Vagina (tissue), 2 donors: ENCODE measurements around the gene ATP8A1. TPM values are rescaled to one million over a fixed set of nuclear protein-coding genes. Genes with fewer than 3 reads are reported as not detected.

Experiments
- DNase-seq, 2 donors: peaks; one replicate each; pipeline ENCODE4 v3.0.0-alpha.2; 2017; ENCODE audit errors: extremely low spot score in 2 of 2
- H3K27ac ChIP-seq: fragments of 200-600 bp; sonication (generic); one replicate; pipeline ENCODE4 v1.5.1; 2019
- H3K27me3 ChIP-seq: fragments of 200-600 bp; sonication (generic); one replicate; pipeline ENCODE4 v1.5.1; 2019
- H3K36me3 ChIP-seq, 2 donors: fragments of 200-600 bp; sonication (generic); one replicate each; pipeline ENCODE4 v1.5.1; 2017 to 2019
- H3K4me1 ChIP-seq: fragments of 200-600 bp; sonication (generic); one replicate; pipeline ENCODE4 v1.5.1; 2019
- H3K4me3 ChIP-seq, 2 donors: fragments of 200-600 bp; sonication (generic); 1 replicate in 1 of 2; 2 replicates in 1 of 2; pipeline ENCODE4 v1.5.1; 2016 to 2019
- H3K9me3 ChIP-seq: fragments of 200-600 bp; sonication (generic); one replicate; pipeline ENCODE4 v1.5.1; 2019
- CTCF ChIP-seq, 3 experiments: fragments of 450-650 bp in 2 of 3; fragments of 200-600 bp in 1 of 3; sonication (generic) in 1 of 3; IDR thresholded peaks; one replicate each; pipeline ENCODE4 v1.5.1; 2017 to 2019; ENCODE audit warnings: antibody characterized with exemption in 3 of 3, mild to moderate bottlenecking in 2 of 3, moderate library complexity in 2 of 3
- POLR2A ChIP-seq, 2 donors: fragments of 450-650 bp; IDR thresholded peaks; one replicate each; pipeline ENCODE4 v1.6.1; 2017; ENCODE audit warnings: antibody characterized with exemption in 2 of 2, mild to moderate bottlenecking in 2 of 2, moderate library complexity in 2 of 2
- POLR2AphosphoS5 ChIP-seq, 2 donors: sonication (generic); formaldehyde crosslinking; IDR thresholded peaks; one replicate each; pipeline ENCODE4 v1.9.0; 2017; ENCODE audit warnings: antibody characterized with exemption in 2 of 2, mild to moderate bottlenecking in 2 of 2, low read depth in 1 of 2; ENCODE audit not compliant: insufficient read depth in 1 of 2
- intact Hi-C: fragments of 100-400 bp; cut with DNase I; formaldehyde crosslinking; loops from one replicate; pipeline ENCODE4 v1.15.1; 2023
- total RNA-seq: library from RNA; depleted of rRNA; stranded (reverse); fragments of >200 nt; gene quantifications from one replicate; pipeline ENCODE4 v1.2.3, GENCODE V29; 2016

ATP8A1 gene
- total RNA-seq, 1 donor from 2014 or later, result 10.8 TPM

DNA sequence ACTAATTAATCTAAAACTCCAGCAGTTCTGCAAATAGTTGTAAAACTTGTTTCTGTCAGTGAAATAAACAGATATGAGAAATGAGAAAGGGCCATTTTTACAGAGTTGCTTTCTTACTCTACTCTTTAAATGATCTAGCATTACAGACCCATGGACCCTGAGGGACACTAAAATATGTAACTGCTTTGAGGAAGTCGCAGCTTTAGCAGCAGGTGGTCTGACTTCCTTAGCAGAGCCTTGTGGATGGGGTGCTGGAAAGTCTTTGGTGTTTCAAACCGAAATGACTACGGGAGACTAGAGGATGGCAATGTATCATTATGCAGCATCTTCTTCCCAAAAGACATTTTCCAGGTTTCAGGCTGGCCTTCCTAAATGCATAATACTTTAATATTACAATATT, 240.9 kb downstream of the ATP8A1 start:
- no peak for DNase-seq
- H3K27me3 ChIP-seq, result no peaks in the 10 kb centered on the region
- no peaks in the 10 kb centered on the region for H3K4me1 ChIP-seq
- no peak for TF ChIP-seq POLR2AphosphoS5 (IDR thresholded peaks at IDR 0.05; ENCODE audit: insufficient read depth in 1 of 2, low read depth in 1 of 2)
- TF ChIP-seq POLR2A (IDR thresholded peaks at IDR 0.05), result no peak
- TF ChIP-seq CTCF (IDR thresholded peaks at IDR 0.05), result no peak
- H3K36me3 ChIP-seq, result no peaks in the 10 kb centered on the region
- intact Hi-C loops, result no loop called here
- H3K27ac ChIP-seq, result no peak overlapping the region
- no peaks in the 10 kb centered on the region for H3K9me3 ChIP-seq
- H3K4me3 ChIP-seq, result no peak overlapping the region

DNA sequence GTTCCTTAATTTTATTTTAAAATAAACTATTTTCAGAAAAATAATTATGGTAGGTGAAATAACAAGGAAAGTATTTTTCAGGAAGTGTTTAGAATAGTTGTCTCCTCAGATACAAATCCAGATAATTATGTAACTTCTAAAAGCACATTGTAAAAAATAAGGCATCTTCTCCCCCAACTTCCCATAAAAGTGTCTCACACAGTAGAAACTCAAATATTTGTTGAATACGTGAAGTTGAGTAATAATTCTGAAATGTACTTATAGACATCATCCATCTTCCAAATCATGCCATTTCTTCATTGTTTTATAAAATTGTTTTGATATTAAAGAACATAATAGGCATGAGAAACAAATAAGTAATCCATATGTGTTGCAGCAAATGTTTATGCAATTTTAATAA, 241.6 kb downstream of the ATP8A1 start:
- Histone ChIP-seq H3K4me1 (no peaks in the 10 kb centered on the region), H3K4me3 (no peak overlapping the region), H3K27ac (no peak overlapping the region), H3K36me3 (no peaks in the 10 kb centered on the region), H3K27me3 (no peaks in the 10 kb centered on the region), H3K9me3 (no peaks in the 10 kb centered on the region)
- intact Hi-C loops, result no loop called here
- DNase-seq, result no peak
- no peak for TF ChIP-seq POLR2AphosphoS5 (IDR thresholded peaks at IDR 0.05; ENCODE audit: insufficient read depth in 1 of 2, low read depth in 1 of 2)
- no peak for TF ChIP-seq POLR2A (IDR thresholded peaks at IDR 0.05)
- no peak for TF ChIP-seq CTCF (IDR thresholded peaks at IDR 0.05)

DNA sequence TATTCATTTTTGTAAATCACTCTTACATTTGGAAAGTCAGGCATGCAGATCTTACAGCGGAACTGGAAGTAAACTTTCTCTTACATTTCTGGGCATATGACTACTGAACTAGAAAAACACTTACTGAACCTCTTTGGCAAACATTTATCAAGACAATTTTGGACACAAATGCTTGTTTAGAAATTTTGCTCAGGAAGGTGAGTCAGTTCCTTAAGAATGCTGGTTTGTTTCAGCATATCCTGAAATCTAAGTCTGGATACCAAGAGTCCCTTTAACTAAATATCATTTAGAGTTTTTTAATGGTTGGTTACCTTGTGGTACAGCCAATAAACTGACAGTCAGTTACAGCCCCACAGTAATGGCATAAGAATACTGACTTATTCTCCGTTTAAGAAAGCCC, 244.7 kb downstream of the ATP8A1 start:
- H3K9me3 ChIP-seq, result no peaks in the 10 kb centered on the region
- TF ChIP-seq POLR2AphosphoS5 (IDR thresholded peaks at IDR 0.05; ENCODE audit: insufficient read depth in 1 of 2, low read depth in 1 of 2) (no peak), POLR2A (IDR thresholded peaks at IDR 0.05) (no peak), CTCF (IDR thresholded peaks at IDR 0.05) (no peak)
- no peak for DNase-seq
- no peaks in the 10 kb centered on the region for H3K36me3 ChIP-seq
- no peaks in the 10 kb centered on the region for H3K4me1 ChIP-seq
- H3K27me3 ChIP-seq, result no peaks in the 10 kb centered on the region
- no peak overlapping the region for H3K4me3 ChIP-seq
- no peak overlapping the region for H3K27ac ChIP-seq
- intact Hi-C loops, result no loop called here

GRCh38 chr4:42411803-42412202, 245.1 kb downstream of the ATP8A1 start:
- H3K9me3 ChIP-seq, result no peaks in the 10 kb centered on the region
- intact Hi-C loops, result no loop called here
- H3K36me3 ChIP-seq, result no peaks in the 10 kb centered on the region
- H3K27ac ChIP-seq, result no peak overlapping the region
- H3K27me3 ChIP-seq, result no peaks in the 10 kb centered on the region
- no peak for TF ChIP-seq POLR2A (IDR thresholded peaks at IDR 0.05)
- TF ChIP-seq POLR2AphosphoS5 (IDR thresholded peaks at IDR 0.05; ENCODE audit: insufficient read depth in 1 of 2, low read depth in 1 of 2), result no peak
- TF ChIP-seq CTCF (IDR thresholded peaks at IDR 0.05), result no peak
- DNase-seq, result no peak
- H3K4me1 ChIP-seq, result no peaks in the 10 kb centered on the region
- H3K4me3 ChIP-seq, result no peak overlapping the region

GRCh38 chr4:42410446-42410845, 246.5 kb downstream of the ATP8A1 start:
- no peaks in the 10 kb centered on the region for H3K27me3 ChIP-seq
- DNase-seq, result no peak
- TF ChIP-seq CTCF (IDR thresholded peaks at IDR 0.05), result no peak
- no peak for TF ChIP-seq POLR2A (IDR thresholded peaks at IDR 0.05)
- TF ChIP-seq POLR2AphosphoS5 (IDR thresholded peaks at IDR 0.05; ENCODE audit: insufficient read depth in 1 of 2, low read depth in 1 of 2), result no peak
- no peak overlapping the region for H3K4me3 ChIP-seq
- no peaks in the 10 kb centered on the region for H3K36me3 ChIP-seq
- no peaks in the 10 kb centered on the region for H3K9me3 ChIP-seq
- intact Hi-C loops, result no loop called here
- no peaks in the 10 kb centered on the region for H3K4me1 ChIP-seq
- H3K27ac ChIP-seq, result no peak overlapping the region
